ENCODE measurements around the gene ITGB4.

Gene ITGB4

GRCh38 chr17:75806822-75807500 lies 85.7 kb downstream of the ITGB4 start:
- TF ChIP-seq FOXP2 (optimal IDR thresholded peaks at IDR 0.05; ENCODE audit: borderline replicate concordance, extremely low read depth, extremely low read length, insufficient read depth), result no peak
- no peak for TF ChIP-seq POLR2AphosphoS5 (IDR thresholded peaks at IDR 0.05; ENCODE audit: low read depth, low read length)
- no peak for TF ChIP-seq TAF1 (IDR thresholded peaks at IDR 0.05; ENCODE audit: borderline replicate concordance, insufficient read depth, low read length)
- TF ChIP-seq SIN3A (IDR thresholded peaks at IDR 0.05; ENCODE audit: borderline replicate concordance, insufficient read depth, low read length), result no peak
- no peak for TF ChIP-seq REST (IDR thresholded peaks at IDR 0.05; ENCODE audit: insufficient read depth in 1 of 2, low read depth in 2 of 2, low read length in 2 of 2)
